Activated naive CD4-positive, alpha-beta T cell treated with anti-CD3 and anti-CD28 coated beads, Interleukin-2, amount 50 U/mL, for 72 hours (primary cell): ENCODE results near the gene MYO9A. TPM values are rescaled to one million over a fixed set of nuclear protein-coding genes. Genes with fewer than 3 reads are reported as not detected.
"Not testable (repeated sequence)": the region's sequence is repeated elsewhere in the genome, so short reads cannot be mapped to it uniquely, and the experiment has no call there.

Source experiments
- ATAC-seq, 2 donors: fragments of 150-1000 bp; cut with Tn5 transposase; 2 replicates each; pipeline ENCODE4 v1.10.0; 2021; ENCODE audit warnings: mild to moderate bottlenecking in 2 of 2, moderate library complexity in 2 of 2
- DNase-seq, 2 donors: peaks; one replicate each; pipeline ENCODE4 v3.0.0; 2021 to 2022; ENCODE audit warnings: low spot score in 2 of 2
- H3K27ac Mint-ChIP-seq, 2 donors: one replicate each; pipeline ENCODE4 v1.8.0; 2022; ENCODE audit warnings: mild to moderate bottlenecking in 2 of 2, mixed read lengths in 2 of 2
- H3K36me3 Mint-ChIP-seq, 2 donors: one replicate each; pipeline ENCODE4 v1.8.0; 2022; ENCODE audit warnings: mixed read lengths in 2 of 2
- H3K9me3 Mint-ChIP-seq, 2 donors: one replicate each; pipeline ENCODE4 v1.8.0; 2022; ENCODE audit warnings: mixed read lengths in 2 of 2
- total RNA-seq, 2 donors: library from RNA; stranded (reverse); gene quantifications; one replicate each; pipeline ENCODE4 v1.2.3, GENCODE V29; 2022

MYO9A gene
- total RNA-seq, 2 donors from 2014 or later: 13.1 to 20.9 TPM

- not testable (repeated sequence) for DNase-seq, H3K9me3 Mint-ChIP-seq, ATAC-seq, H3K27ac Mint-ChIP-seq, H3K36me3 Mint-ChIP-seq
These were observed 46.5 kb downstream of the MYO9A start for GRCh38 chr15:72071448-72071825.

DNA sequence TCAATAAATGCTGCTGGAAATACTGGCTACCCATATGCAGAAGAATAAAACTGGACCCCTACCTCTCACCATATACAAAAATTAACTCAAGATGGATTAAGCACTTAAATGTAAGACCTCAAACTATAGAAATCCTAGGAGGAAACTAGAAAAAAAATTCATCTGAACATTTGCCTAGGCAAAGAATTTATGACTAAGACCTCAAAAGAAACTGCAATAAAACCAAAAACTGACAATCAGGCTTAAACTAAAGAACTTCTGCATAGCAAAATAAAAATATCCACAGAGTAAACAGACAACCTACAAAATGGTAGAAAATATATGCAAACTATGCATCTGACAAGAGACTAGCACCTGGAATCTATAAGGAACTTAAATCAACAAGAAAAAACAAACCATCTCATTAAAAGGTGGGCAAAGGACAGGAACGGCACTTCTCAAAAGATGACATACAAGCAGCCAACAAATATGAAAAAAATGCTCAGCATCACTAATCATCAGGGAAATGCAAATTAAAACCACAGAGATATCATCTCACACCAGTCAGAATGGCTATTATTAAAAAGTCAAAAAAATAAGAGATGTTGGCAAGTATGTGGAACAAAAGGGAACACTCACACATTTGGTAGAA lies 47.0 kb downstream of the MYO9A start:
- H3K9me3 Mint-ChIP-seq: no peaks in the 10 kb centered on the region
- DNase-seq (no peak), ATAC-seq (no peak)
- H3K27ac Mint-ChIP-seq: no peak overlapping the region
- no peaks in the 10 kb centered on the region for H3K36me3 Mint-ChIP-seq

- Mint-ChIP-seq H3K9me3 (peaks cover 0 to 1% of the 10 kb centered on the region in 2 donors), H3K27ac (no peak overlapping the region), H3K36me3 (peaks cover 0 to 1% of the 10 kb centered on the region in 2 donors)
- DNase-seq: no peak
- no peak for ATAC-seq
These were observed 49.1 kb downstream of the MYO9A start for GRCh38 chr15:72068856-72069255.

DNA sequence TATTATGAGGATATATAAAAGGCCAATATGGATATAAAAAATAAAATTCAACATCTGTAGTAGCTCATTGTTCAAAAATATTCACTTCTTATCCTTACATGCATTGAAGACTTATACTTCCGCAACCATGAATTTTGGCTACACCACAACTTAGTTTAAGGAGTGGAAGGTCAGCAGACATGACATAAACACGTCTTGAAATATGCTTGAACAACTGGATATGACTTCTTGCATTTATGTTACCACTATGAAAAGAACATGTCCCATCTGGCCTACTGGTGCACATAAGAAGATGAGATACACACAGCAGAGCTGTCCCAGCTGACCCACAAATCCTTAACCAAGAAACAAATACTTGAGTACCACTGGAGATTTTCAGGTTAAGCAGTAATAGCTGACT lies 52.1 kb downstream of the MYO9A start:
- Mint-ChIP-seq H3K9me3 (peaks cover 11% of the 10 kb centered on the region in 2 donors), H3K36me3 (peaks cover 14 to 20% of the 10 kb centered on the region in 2 donors), H3K27ac (no peak overlapping the region)
- DNase-seq (no peak), ATAC-seq (no peak)

- ATAC-seq: no peak
- H3K27ac Mint-ChIP-seq: no peak overlapping the region
- H3K36me3 Mint-ChIP-seq: peaks cover 14 to 20% of the 10 kb centered on the region in 2 donors
- DNase-seq: no peak
- H3K9me3 Mint-ChIP-seq: peaks cover 11% of the 10 kb centered on the region in 2 donors
These were observed 54.8 kb downstream of the MYO9A start for GRCh38 chr15:72063186-72063585.

- Mint-ChIP-seq H3K36me3 (peaks cover 14 to 20% of the 10 kb centered on the region in 2 donors), H3K27ac (peak overlapping the region in 1 of 2 donors; percentile 57), H3K9me3 (peaks cover 11% of the 10 kb centered on the region in 2 donors)
- DNase-seq (no peak), ATAC-seq (no peak)
These were observed 55.6 kb downstream of the MYO9A start for GRCh38 chr15:72062319-72062718.

- peaks cover 14 to 20% of the 10 kb centered on the region in 2 donors for H3K36me3 Mint-ChIP-seq
- no peak overlapping the region for H3K27ac Mint-ChIP-seq
- ATAC-seq (no peak), DNase-seq (no peak)
- H3K9me3 Mint-ChIP-seq: peaks cover 11% of the 10 kb centered on the region in 2 donors
These were observed 57.2 kb downstream of the MYO9A start for GRCh38 chr15:72060687-72061250.

DNA sequence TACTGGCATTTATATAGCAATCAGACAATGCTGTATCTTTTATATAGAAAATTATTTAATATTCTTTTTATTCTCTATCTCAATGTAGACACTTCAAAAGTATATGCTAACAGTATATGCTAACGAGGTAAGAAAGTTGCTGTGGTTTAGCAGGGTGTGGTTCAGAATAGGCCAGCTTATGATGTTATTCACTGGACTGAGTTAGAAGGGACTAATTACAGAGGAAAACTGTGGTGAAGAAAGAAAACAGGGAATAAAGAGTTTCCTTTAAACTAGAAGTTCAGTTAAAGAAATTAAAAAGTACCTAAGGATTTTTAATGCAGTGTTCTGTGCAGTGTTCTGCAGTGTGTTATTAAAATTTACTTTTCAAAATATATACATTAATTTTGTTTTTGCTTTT lies 59.4 kb downstream of the MYO9A start:
- Mint-ChIP-seq H3K27ac (no peak overlapping the region), H3K36me3 (peaks cover 14 to 16% of the 10 kb centered on the region in 2 donors), H3K9me3 (peaks cover 7 to 11% of the 10 kb centered on the region in 2 donors)
- no peak for ATAC-seq
- no peak for DNase-seq

GRCh38 chr15:72057548-72058091 lies 60.3 kb downstream of the MYO9A start:
- Mint-ChIP-seq H3K9me3 (peaks cover 0 to 11% of the 10 kb centered on the region in 2 donors), H3K36me3 (peaks cover 10 to 14% of the 10 kb centered on the region in 2 donors), H3K27ac (peak overlapping the region in 1 of 2 donors; percentile 5)
- no peak for ATAC-seq
- no peak for DNase-seq

DNA sequence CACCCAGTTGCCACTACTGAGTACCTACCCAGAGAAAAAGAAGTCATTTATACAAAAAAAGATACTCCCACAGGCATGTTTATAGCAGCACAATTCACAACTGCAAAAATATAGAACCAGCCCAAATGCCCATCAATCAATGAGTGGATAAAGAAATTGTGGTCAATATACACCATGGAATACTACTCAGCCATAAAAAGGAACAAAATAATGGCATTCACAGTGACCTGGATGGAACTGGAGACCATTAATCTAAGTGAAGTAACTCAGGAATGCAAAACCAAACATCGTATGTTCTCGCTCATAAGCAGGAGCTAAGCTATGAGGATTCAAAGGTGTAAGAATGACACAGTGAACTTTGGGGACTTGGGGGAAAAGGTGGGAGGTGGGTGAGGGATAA lies 61.7 kb downstream of the MYO9A start:
- not testable (repeated sequence) for H3K27ac Mint-ChIP-seq, DNase-seq, ATAC-seq, H3K36me3 Mint-ChIP-seq, H3K9me3 Mint-ChIP-seq

DNA sequence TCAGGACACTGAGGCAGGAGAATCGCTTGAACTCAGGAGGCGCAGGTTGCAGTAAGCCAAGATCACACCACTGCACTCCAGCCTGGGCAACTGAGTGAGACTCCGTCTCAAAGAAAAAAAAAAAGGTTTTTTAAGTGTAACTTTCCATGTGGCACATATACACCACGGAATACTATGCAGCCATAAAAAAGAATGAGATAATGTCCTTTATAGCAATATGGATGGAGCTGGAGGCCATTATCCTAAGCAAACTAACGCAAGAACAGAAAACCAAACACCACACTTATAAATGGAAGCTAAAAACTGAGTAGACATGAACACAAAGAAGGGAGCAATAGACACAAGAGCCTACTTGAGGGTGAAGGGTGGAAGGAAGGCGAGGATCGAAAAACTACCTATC lies 64.7 kb downstream of the MYO9A start:
- not testable (repeated sequence) for H3K27ac Mint-ChIP-seq

GRCh38 chr15:72050700-72051099 lies 67.2 kb downstream of the MYO9A start:
- DNase-seq (no peak), ATAC-seq (no peak)
- Mint-ChIP-seq H3K9me3 (no peaks in the 10 kb centered on the region), H3K36me3 (peaks cover 6 to 9% of the 10 kb centered on the region in 2 donors), H3K27ac (no peak overlapping the region)

More for the DNA sequence above, 64.7 kb downstream of the MYO9A start:
- DNase-seq, H3K9me3 Mint-ChIP-seq, ATAC-seq, H3K36me3 Mint-ChIP-seq: not testable (repeated sequence)

- ATAC-seq: no peak
These were observed 70.9 kb downstream of the MYO9A start for GRCh38 chr15:72047020-72047419.

DNA sequence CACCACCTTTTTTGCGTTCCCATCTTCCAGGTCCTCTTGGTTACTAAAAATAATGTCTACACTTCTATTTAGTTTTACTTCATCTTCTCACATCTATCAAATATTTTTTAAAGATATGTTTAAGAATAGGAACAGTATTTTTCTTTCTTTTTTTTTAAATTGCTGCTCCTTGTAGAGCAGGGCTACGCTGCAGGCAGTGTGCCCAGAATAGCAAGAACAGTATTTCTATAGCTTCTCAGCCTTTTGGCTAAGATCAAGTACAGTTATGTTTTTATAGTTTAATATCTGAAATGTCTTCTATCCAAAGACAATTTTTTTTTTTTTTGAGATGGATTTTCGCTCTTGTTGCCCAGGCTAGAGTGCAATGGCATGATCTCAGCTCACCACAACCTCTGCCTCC lies 73.0 kb downstream of the MYO9A start:
- no peaks in the 10 kb centered on the region for H3K9me3 Mint-ChIP-seq
- no peak for ATAC-seq

More at GRCh38 chr15:72047020-72047419, 70.9 kb downstream of the MYO9A start:
- Mint-ChIP-seq H3K9me3 (no peaks in the 10 kb centered on the region), H3K27ac (no peak overlapping the region), H3K36me3 (peaks cover 6 to 10% of the 10 kb centered on the region in 2 donors)
- no peak for DNase-seq

GRCh38 chr15:72042865-72043264 lies 75.1 kb downstream of the MYO9A start:
- ATAC-seq: no peak

More for the DNA sequence above, 73.0 kb downstream of the MYO9A start:
- Mint-ChIP-seq H3K27ac (no peak overlapping the region), H3K36me3 (peaks cover 6 to 10% of the 10 kb centered on the region in 2 donors)
- no peak for DNase-seq

GRCh38 chr15:72042054-72042453 lies 75.9 kb downstream of the MYO9A start:
- ATAC-seq (no peak), DNase-seq (no peak)
- no peak overlapping the region for H3K27ac Mint-ChIP-seq
- H3K9me3 Mint-ChIP-seq: peaks cover 0 to 10% of the 10 kb centered on the region in 2 donors
- H3K36me3 Mint-ChIP-seq: peaks cover 20 to 23% of the 10 kb centered on the region in 2 donors

More at GRCh38 chr15:72042865-72043264, 75.1 kb downstream of the MYO9A start:
- Mint-ChIP-seq H3K27ac (no peak overlapping the region), H3K36me3 (peaks cover 15% of the 10 kb centered on the region in 2 donors), H3K9me3 (peaks cover 0 to 7% of the 10 kb centered on the region in 2 donors)
- no peak for DNase-seq

DNA sequence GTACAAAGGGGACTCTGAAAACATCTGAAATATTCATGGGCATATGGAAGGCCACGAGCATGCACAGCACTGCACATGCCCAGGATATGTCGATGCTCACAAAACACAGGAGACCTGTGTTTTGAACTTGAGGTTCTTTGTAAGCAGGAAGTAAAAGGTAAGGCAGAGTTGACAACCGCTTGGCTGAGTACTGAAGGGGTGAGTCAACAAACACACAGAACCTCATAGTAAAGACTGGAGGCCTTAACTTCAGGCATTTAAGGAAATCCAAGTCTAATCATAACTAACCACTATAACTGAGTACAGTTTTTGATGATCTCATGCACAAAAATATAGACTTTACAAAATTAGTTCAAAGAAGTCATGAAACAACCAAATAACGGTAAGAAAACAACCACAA lies 80.6 kb downstream of the MYO9A start:
- peaks cover 0 to 11% of the 10 kb centered on the region in 2 donors for H3K9me3 Mint-ChIP-seq
- peak overlapping the region in 1 of 2 donors; percentile 32 for H3K27ac Mint-ChIP-seq
- ATAC-seq: peak; percentile 24 to 55
- no peak for DNase-seq
- peaks cover 12 to 23% of the 10 kb centered on the region in 2 donors for H3K36me3 Mint-ChIP-seq
